Neutrophil (primary cell): ENCODE measurements around the gene TMEM109.

Source experiments
- H3K27ac ChIP-seq: fragments of 200-600 bp; sonication (generic); 2 replicates; pipeline ENCODE4 v1.5.1; 2016; ENCODE audit warnings: mild to moderate bottlenecking, moderate library complexity
- H3K27me3 ChIP-seq: fragments of 200-600 bp; sonication (generic); 2 replicates; pipeline ENCODE4 v1.6.0; 2016; ENCODE audit warnings: mild to moderate bottlenecking
- H3K36me3 ChIP-seq: fragments of 200-600 bp; sonication (generic); 2 replicates; pipeline ENCODE4 v1.5.1; 2017
- H3K4me1 ChIP-seq, 2 experiments: fragments of 200-600 bp in 1 of 2; sonication (generic) in 1 of 2; 1 replicate in 1 of 2; 2 replicates in 1 of 2; pipeline versions ENCODE4 v1.5.1 to v1.6.1; 2013 to 2016; ENCODE audit warnings: low read depth in 1 of 2, low read length in 1 of 2, mild to moderate bottlenecking in 1 of 2, moderate library complexity in 1 of 2; ENCODE audit not compliant: control insufficient read depth in 1 of 2, insufficient read depth in 1 of 2
- H3K4me3 ChIP-seq, 2 experiments: fragments of 200-600 bp in 1 of 2; sonication (generic) in 1 of 2; 1 replicate in 1 of 2; 2 replicates in 1 of 2; pipeline ENCODE4 v1.5.1; 2013 to 2016; ENCODE audit warnings: low read depth in 1 of 2, low read length in 1 of 2, mild to moderate bottlenecking in 1 of 2, moderate library complexity in 1 of 2
- H3K9me3 ChIP-seq: fragments of 200-600 bp; sonication (generic); 2 replicates; pipeline ENCODE4 v1.5.1; 2016
- CTCF ChIP-seq: fragments of 200-600 bp; sonication (generic); IDR thresholded peaks from 2 replicates; pipeline ENCODE4 v1.5.1; 2016; ENCODE audit warnings: antibody characterized with exemption

The TMEM109 gene

GRCh38 chr11:60926500-60926899 is 12.5 kb downstream of the TMEM109 start:
- H3K4me3 ChIP-seq: no peak overlapping the region
- peaks cover 0 to 6% of the 10 kb centered on the region in 2 experiments for H3K4me1 ChIP-seq

DNA sequence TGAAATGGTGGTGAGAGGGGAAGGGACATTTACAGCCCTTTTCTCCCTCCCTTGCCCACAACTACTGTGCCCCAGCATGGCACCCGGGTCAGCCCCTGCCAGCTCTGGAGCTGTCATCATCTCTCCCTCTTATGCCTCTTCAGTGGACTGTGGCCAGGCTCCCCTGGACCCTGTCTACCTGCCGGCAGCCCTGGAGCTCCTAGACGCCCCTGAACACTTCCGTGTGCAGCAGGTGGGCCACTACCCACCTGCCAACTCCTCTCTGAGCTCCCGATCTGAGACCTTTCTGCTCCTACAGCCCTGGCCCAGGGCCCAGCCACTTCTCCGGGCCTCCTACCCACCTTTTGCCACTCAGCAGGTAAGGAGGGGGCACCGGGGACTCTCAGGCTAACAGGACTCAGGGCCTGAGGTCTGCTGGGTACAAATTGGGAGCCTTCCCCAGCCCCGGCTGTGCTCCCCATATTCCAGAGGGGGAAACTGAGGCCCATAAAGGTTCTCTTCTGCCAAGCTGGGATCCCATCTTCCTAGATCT is 13.2 kb downstream of the TMEM109 start:
- peaks cover 4% of the 10 kb centered on the region for H3K36me3 ChIP-seq
- no peak for TF ChIP-seq CTCF
- H3K27me3 ChIP-seq: peaks cover 97% of the 10 kb centered on the region
- H3K4me3 ChIP-seq: no peak overlapping the region
- peaks cover 0 to 6% of the 10 kb centered on the region in 2 experiments for H3K4me1 ChIP-seq
- no peak overlapping the region for H3K27ac ChIP-seq
- no peaks in the 10 kb centered on the region for H3K9me3 ChIP-seq

More at GRCh38 chr11:60926500-60926899, 12.5 kb downstream of the TMEM109 start:
- Histone ChIP-seq H3K27ac (no peak overlapping the region), H3K9me3 (no peaks in the 10 kb centered on the region), H3K27me3 (peaks cover 91% of the 10 kb centered on the region), H3K36me3 (peaks cover 10% of the 10 kb centered on the region)
- TF ChIP-seq CTCF: no peak

GRCh38 chr11:60927600-60927999 is 13.6 kb downstream of the TMEM109 start:
- H3K27me3 ChIP-seq: peaks cover 99% of the 10 kb centered on the region

GRCh38 chr11:60928563-60929001 is 14.6 kb downstream of the TMEM109 start:
- Histone ChIP-seq H3K4me1 (peaks cover 0 to 6% of the 10 kb centered on the region in 2 experiments), H3K27ac (no peak overlapping the region), H3K36me3 (no peaks in the 10 kb centered on the region), H3K9me3 (no peaks in the 10 kb centered on the region), H3K27me3 (peaks cover 98% of the 10 kb centered on the region), H3K4me3 (no peak overlapping the region)
- TF ChIP-seq CTCF: no peak

More at GRCh38 chr11:60927600-60927999, 13.6 kb downstream of the TMEM109 start:
- no peak overlapping the region for H3K27ac ChIP-seq
- H3K4me3 ChIP-seq: no peak overlapping the region
- no peaks in the 10 kb centered on the region for H3K36me3 ChIP-seq
- no peak for TF ChIP-seq CTCF
- peaks cover 0 to 6% of the 10 kb centered on the region in 2 experiments for H3K4me1 ChIP-seq
- no peaks in the 10 kb centered on the region for H3K9me3 ChIP-seq

DNA sequence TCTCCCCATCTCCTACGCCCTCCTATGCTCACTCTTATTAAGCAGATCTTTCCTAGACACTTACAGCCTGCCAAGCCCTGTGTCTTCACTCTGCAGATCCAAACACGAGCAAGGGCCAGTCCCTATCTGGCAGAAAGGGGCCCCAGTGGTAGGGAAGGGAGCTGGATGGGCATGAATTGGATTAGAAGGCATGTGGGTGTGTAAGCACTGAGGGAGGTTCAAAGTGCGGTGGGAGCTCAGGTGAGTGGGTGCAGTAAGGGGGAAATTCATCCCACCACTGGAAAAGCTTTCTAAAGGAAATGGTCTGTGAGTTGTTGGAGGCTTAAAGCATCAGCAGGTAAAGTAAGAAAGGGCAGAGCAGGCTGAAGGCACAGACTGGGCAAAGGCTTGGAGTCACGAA is 15.8 kb downstream of the TMEM109 start:
- Histone ChIP-seq H3K36me3 (no peaks in the 10 kb centered on the region), H3K27me3 (peaks cover 91% of the 10 kb centered on the region)

More for the DNA sequence above, 15.8 kb downstream of the TMEM109 start:
- H3K9me3 ChIP-seq: no peaks in the 10 kb centered on the region
- H3K4me1 ChIP-seq: no peaks in the 10 kb centered on the region
- H3K27ac ChIP-seq: no peak overlapping the region
- no peak overlapping the region for H3K4me3 ChIP-seq
- no peak for TF ChIP-seq CTCF
